HEK293 (cell line): ENCODE measurements around the gene NANOGP8.

Experiments
- CTCF ChIA-PET: fragments of 350-600 bp; formaldehyde crosslinking; extraction: SDS; loops from one replicate; lab custom pipeline; 2021; ENCODE audit warnings: antibody characterized with exemption; lab: Yijun Ruan, JAX
- POLR2A ChIA-PET: fragments of 300-600 bp; formaldehyde crosslinking; extraction: SDS; loops from one replicate; lab custom pipeline; 2020; ENCODE audit warnings: antibody characterized with exemption, inconsistent platforms; lab: Yijun Ruan, JAX
- H3K27ac ChIP-seq: fragments of 200-500 bp; sonication (Bioruptor generic); 2 replicates; pipeline ENCODE4 v1.5.1; 2014; ENCODE audit warnings: low read depth, low read length, control low read depth, inconsistent platforms; ENCODE audit errors: extremely low read depth
- H3K36me3 ChIP-seq, 2 experiments: fragments of 200-500 bp in 1 of 2; sonication (Bioruptor generic) in 1 of 2; 1 replicate in 1 of 2; 2 replicates in 1 of 2; pipeline ENCODE4 v1.5.1; 2014 to 2017; ENCODE audit warnings: inconsistent platforms in 2 of 2, low read length in 2 of 2; ENCODE audit not compliant: control insufficient read depth in 2 of 2, insufficient read depth in 1 of 2
- H3K4me1 ChIP-seq: fragments of 200-500 bp; sonication (Bioruptor generic); 2 replicates; pipeline ENCODE4 v1.5.1; 2014; ENCODE audit warnings: mild to moderate bottlenecking, low read length, inconsistent platforms; ENCODE audit not compliant: control insufficient read depth, insufficient read depth
- H3K4me3 ChIP-seq: 2 replicates; pipeline ENCODE4 v1.5.1; 2011; ENCODE audit warnings: low read depth, mild to moderate bottlenecking, control low read depth, low read length, moderate library complexity
- H3K9me3 ChIP-seq: fragments of 200-500 bp; sonication (Bioruptor generic); 2 replicates; pipeline ENCODE4 v1.5.1; 2014; ENCODE audit warnings: low read depth, low read length, inconsistent platforms; ENCODE audit not compliant: control insufficient read depth, insufficient read depth
- ELK4 ChIP-seq: IDR thresholded peaks from 2 replicates; pipeline ENCODE4 v1.6.1; 2011; ENCODE audit warnings: mild to moderate bottlenecking, low read depth, low read length, borderline replicate concordance
- MEIS1 ChIP-seq: sonication (generic); formaldehyde crosslinking; IDR thresholded peaks from 2 replicates; pipeline ENCODE4 v1.8.1; 2022; ENCODE audit warnings: missing genetic modification reagents, mild to moderate bottlenecking, borderline replicate concordance
- OVOL3 ChIP-seq: fragments of 450-650 bp; formaldehyde crosslinking; IDR thresholded peaks from 2 replicates; pipeline ENCODE4 v1.5.1; 2016; ENCODE audit warnings: missing biosample characterization, missing genetic modification characterization
- PATZ1 ChIP-seq: fragments of 450-650 bp; formaldehyde crosslinking; IDR thresholded peaks from 2 replicates; pipeline ENCODE4 v1.5.1; 2016; ENCODE audit warnings: missing biosample characterization, missing genetic modification characterization
- REPIN1 ChIP-seq: fragments of 450-650 bp; formaldehyde crosslinking; IDR thresholded peaks from 2 replicates; pipeline ENCODE4 v1.5.1; 2017; ENCODE audit warnings: missing biosample characterization, missing genetic modification characterization, low read depth
- REST ChIP-seq: fragments of 450-650 bp; formaldehyde crosslinking; IDR thresholded peaks from 2 replicates; pipeline ENCODE4 v1.5.1; 2016; ENCODE audit warnings: missing biosample characterization, missing genetic modification characterization
- TRIM28 ChIP-seq: IDR thresholded peaks from 2 replicates; pipeline ENCODE4 v1.6.1; 2011; ENCODE audit warnings: low read length, control low read depth, borderline replicate concordance
- ZFP41 ChIP-seq: fragments of 450-650 bp; formaldehyde crosslinking; IDR thresholded peaks from 2 replicates; pipeline ENCODE4 v1.5.1; 2016; ENCODE audit warnings: missing biosample characterization, missing genetic modification characterization, borderline replicate concordance
- ZIC2 ChIP-seq: fragments of 450-650 bp; formaldehyde crosslinking; IDR thresholded peaks from 2 replicates; pipeline ENCODE4 v1.5.1; 2016; ENCODE audit warnings: missing biosample characterization, missing genetic modification characterization
- ZNF248 ChIP-seq: fragments of 450-650 bp; formaldehyde crosslinking; IDR thresholded peaks from 2 replicates; pipeline ENCODE4 v1.5.1; 2017; ENCODE audit warnings: missing biosample characterization, missing genetic modification characterization
- ZNF274 ChIP-seq, 2 experiments: fragments of 200-500 bp in 1 of 2; fragments of 450-650 bp in 1 of 2; sonication (Bioruptor generic) in 1 of 2; formaldehyde crosslinking in 1 of 2; IDR thresholded peaks; 2 replicates each; pipeline versions ENCODE4 v1.5.1 to v1.6.1; 2014 to 2016; ENCODE audit warnings: borderline replicate concordance in 1 of 2, inconsistent platforms in 1 of 2, low read length in 1 of 2, missing biosample characterization in 1 of 2, missing genetic modification characterization in 1 of 2
- ZNF292 ChIP-seq: fragments of 450-650 bp; formaldehyde crosslinking; IDR thresholded peaks from 2 replicates; pipeline ENCODE4 v1.5.1; 2016; ENCODE audit warnings: low read depth, missing biosample characterization, missing genetic modification characterization, borderline replicate concordance
- ZNF350 ChIP-seq: fragments of 450-650 bp; formaldehyde crosslinking; IDR thresholded peaks from 2 replicates; pipeline ENCODE4 v1.5.0; 2017; ENCODE audit warnings: missing biosample characterization, mild to moderate bottlenecking, missing genetic modification characterization
- ZNF48 ChIP-seq: fragments of 450-650 bp; formaldehyde crosslinking; IDR thresholded peaks from 2 replicates; pipeline ENCODE4 v1.5.1; 2016; ENCODE audit warnings: missing biosample characterization, missing genetic modification characterization
- ZNF544 ChIP-seq: fragments of 450-650 bp; formaldehyde crosslinking; IDR thresholded peaks from 2 replicates; pipeline ENCODE4 v1.5.0; 2017; ENCODE audit warnings: missing biosample characterization, missing genetic modification characterization
- ZNF549 ChIP-seq: fragments of 450-650 bp; IDR thresholded peaks from 2 replicates; pipeline ENCODE4 v1.5.1; 2018; ENCODE audit warnings: missing biosample characterization, missing genetic modification characterization, mild to moderate bottlenecking, inconsistent platforms, moderate library complexity
- ZNF654 ChIP-seq: fragments of 450-650 bp; formaldehyde crosslinking; IDR thresholded peaks from 2 replicates; pipeline ENCODE4 v1.5.1; 2016; ENCODE audit warnings: low read depth, missing biosample characterization, missing genetic modification characterization
- ZNF701 ChIP-seq: fragments of 450-650 bp; formaldehyde crosslinking; IDR thresholded peaks from 2 replicates; pipeline ENCODE4 v1.5.1; 2016; ENCODE audit warnings: missing biosample characterization, missing genetic modification characterization
- ZSCAN4 ChIP-seq: fragments of 450-650 bp; formaldehyde crosslinking; IDR thresholded peaks from 2 replicates; pipeline ENCODE4 v1.5.1; 2017; ENCODE audit warnings: missing biosample characterization, missing genetic modification characterization

The NANOGP8 gene

GRCh38 chr15:35095941-35096340 is 10.8 kb upstream of the NANOGP8 start:
- CTCF ChIA-PET, result interaction anchor here (0.6 kb wide), 1 partner anchor 740 kb away, joined by 4 read pairs; no protein-coding TSS in a partner anchor

More at GRCh38 chr15:35095941-35096340, 10.8 kb upstream of the NANOGP8 start:
- Histone ChIP-seq H3K27ac (no peak overlapping the region), H3K4me1 (no peaks in the 10 kb centered on the region), H3K36me3 (no peaks in the 10 kb centered on the region)
- POLR2A ChIA-PET, result no interaction called here
- no peak for TF ChIP-seq ZSCAN4
- no peak for TF ChIP-seq ZNF549
- TF ChIP-seq REPIN1 (tag by site-specific recombination), result no peak
- no peak for TF ChIP-seq ZFP41 (tag by site-specific recombination)
- TF ChIP-seq ZNF701 (tag by site-specific recombination), result no peak
- no peak for TF ChIP-seq PATZ1 (tag by site-specific recombination)
- TF ChIP-seq ELK4, result no peak
- no peak for TF ChIP-seq ZNF248 (tag by site-specific recombination)
- no peak for TF ChIP-seq TRIM28
- no peak for TF ChIP-seq OVOL3 (tag by site-specific recombination)
- TF ChIP-seq ZNF350 (tag by site-specific recombination), result no peak
- no peak for TF ChIP-seq MEIS1 (CRISPR knock-in tag)
- TF ChIP-seq REST (tag by site-specific recombination), result no peak
- TF ChIP-seq ZNF48, result no peak
- TF ChIP-seq ZNF274 (IDR thresholded peaks at IDR 0.05; ENCODE audit: low read length), result no peak
- no peak for TF ChIP-seq ZNF274 (tag by site-specific recombination; IDR thresholded peaks at IDR 0.05; ENCODE audit: borderline replicate concordance)
- TF ChIP-seq ZNF292, result no peak
- TF ChIP-seq ZNF654 (tag by site-specific recombination), result no peak
- TF ChIP-seq ZIC2 (tag by site-specific recombination), result no peak
- TF ChIP-seq ZNF544 (tag by site-specific recombination), result no peak
- TF ChIP-seq, all 188 proteins: peak for 0
- Histone ChIP-seq H3K4me3 (no peak overlapping the region), H3K9me3 (no peaks in the 10 kb centered on the region)
